ENCODE data around the gene FUS.
"Not testable (repeated sequence)": the region's sequence is repeated elsewhere in the genome, so short reads cannot be mapped to it uniquely, and the experiment has no call there.

Gene FUS

GRCh38 chr16:31187808-31188189 is 7.9 kb downstream of the FUS start:
- no peak for DNase-seq

DNA sequence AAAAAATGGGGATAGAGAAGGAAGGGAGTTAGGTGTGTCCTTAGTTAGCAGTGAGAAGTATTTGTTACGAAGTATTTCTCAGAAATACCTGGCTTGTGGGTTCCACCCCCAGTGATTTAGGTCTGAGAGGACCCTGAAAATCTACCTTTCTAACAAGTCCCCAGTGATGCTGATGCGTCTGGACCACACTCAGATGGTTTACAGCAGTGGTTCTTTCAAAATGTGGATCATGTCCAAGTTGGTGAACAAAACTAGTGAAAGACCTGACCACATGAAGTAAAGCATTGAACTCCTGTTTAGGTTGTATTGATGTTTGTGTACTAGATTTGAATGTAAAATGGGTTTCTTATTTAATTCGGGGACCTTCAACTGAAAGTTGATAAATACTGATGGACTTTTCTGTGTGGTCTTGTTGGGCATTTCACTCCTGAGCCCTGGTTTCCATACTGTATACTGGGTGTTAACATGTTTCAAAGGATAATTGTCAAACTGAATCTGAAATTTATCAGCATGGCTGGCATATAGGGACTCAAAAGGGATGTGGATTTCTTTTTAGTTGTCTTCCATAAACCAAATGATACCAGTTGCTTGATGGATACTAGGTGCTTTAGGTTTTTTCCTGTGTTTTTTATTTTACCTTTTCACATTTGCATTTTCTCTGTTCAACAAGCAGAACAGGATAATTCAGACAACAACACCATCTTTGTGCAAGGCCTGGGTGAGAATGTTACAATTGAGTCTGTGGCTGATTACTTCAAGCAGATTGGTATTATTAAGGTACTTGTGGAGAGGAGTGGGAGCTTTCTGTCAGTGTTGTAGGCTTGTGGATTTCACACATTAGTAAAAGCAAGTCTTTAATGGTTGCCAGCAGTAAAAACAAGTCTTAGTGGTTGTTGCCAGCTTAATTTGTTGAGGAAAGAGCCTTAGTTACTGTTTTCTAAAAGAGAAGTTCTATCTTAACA is 8.8 kb downstream of the FUS start:
- no peak for DNase-seq

- no peak for DNase-seq
Measured at GRCh38 chr16:31189412-31189778, 9.5 kb downstream of the FUS start.

DNA sequence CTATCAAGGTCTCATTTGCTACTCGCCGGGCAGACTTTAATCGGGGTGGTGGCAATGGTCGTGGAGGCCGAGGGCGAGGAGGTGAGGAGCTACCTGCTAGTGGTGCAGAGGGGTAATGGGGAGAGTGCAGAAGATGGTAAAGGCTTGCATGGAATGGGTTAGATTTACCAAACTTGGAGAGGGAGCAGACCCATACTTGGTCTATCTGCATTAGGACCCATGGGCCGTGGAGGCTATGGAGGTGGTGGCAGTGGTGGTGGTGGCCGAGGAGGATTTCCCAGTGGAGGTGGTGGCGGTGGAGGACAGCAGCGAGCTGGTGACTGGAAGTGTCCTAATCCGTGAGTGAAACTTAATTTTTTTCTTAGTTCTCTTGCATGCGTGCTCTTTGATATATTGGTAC is 10.1 kb downstream of the FUS start:
- DNase-seq: no peak

- no peak for DNase-seq
Measured at GRCh38 chr16:31190818-31191444, 11.0 kb downstream of the FUS start.

- no peak for DNase-seq
Measured at GRCh38 chr16:31191697-31192428, 11.9 kb downstream of the FUS start.

- DNase-seq: no peak
Measured at GRCh38 chr16:31192856-31193642, 13.1 kb downstream of the FUS start.

GRCh38 chr16:31193874-31194273 is 13.9 kb downstream of the FUS start:
- no peak for DNase-seq

GRCh38 chr16:31194898-31195297 is 15.0 kb downstream of the FUS start:
- no peak for DNase-seq

- DNase-seq: not testable (repeated sequence)
Measured at GRCh38 chr16:31195861-31196260, 15.9 kb downstream of the FUS start.

GRCh38 chr16:31196324-31197088 is 16.6 kb downstream of the FUS start:
- no peak for DNase-seq

- no peak for DNase-seq
Measured at GRCh38 chr16:31198207-31198882, 18.4 kb downstream of the FUS start.

- DNase-seq: no peak
Measured at GRCh38 chr16:31199430-31200041, 19.6 kb downstream of the FUS start.

DNA sequence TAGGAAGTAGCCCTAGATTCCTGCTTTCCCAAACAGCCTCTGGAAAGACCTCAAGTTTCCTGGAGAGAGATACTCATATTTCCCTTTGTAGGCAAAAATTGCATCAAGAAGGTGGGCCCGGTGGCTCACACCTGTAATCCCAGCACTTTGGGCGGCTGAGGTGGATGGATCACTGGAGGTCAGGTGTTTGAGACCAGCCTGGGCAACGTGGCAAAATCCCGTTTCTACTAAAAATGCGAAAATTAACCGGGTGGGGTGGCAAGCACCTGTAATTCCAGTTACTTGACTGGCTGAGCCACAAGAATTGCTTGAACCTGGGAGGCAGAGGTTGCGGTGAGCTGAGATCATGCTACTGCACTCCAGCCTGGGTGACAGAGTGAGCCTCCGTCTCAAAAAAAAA is 20.2 kb downstream of the FUS start:
- not testable (repeated sequence) for DNase-seq

- DNase-seq: peak; percentile 66
Measured at GRCh38 chr16:31200821-31201568, 21.1 kb downstream of the FUS start.

- no peak for DNase-seq
Measured at GRCh38 chr16:31201582-31202413, 21.9 kb downstream of the FUS start.

DNA sequence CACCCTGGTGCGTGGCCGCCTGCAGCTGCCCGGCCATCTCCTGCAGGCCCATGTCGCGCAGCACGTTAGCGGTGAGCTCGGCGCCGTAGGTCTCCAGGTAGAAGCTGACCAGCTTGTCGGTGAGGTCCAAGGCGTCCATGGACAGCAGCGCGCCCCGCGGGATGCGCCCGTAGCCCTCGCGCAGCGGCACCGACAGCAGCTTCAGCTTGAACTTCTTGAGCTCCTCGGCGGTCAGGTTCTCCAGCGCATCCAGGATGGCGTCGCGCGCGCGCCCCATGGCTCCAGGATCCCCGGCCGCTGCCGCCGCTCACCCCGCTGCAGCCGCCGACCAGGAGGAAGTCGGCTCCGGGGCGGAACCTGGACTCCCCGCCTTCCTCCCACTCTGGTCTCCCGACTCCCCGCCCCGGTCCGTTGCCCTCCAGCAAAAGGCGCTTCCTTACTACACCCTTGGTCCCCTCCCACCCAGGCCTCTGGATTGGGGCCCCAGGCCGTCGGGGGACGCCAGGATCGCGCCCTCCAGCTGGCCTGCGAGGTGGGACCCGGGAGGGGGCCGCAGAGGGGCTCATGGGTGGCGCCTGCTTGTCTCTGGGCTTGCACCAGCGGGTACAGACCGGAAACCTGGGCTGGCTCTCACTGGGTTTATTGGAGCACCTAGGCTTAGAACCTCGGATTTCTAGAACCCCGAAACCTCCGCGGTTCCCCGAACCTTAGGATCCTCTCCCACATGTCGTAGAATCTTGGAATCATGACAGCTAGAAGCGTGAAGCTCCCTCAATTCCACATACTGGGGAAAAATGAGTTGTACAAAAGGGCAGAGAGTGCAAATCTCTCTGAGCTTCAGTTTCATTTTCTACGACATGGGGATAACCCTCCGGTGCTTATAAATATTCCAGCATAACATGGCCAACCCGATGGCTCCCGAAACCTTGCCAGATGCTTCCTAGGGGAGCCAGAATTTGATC is 22.8 kb downstream of the FUS start, which contains the start of gene PYCARD:
Gene PYCARD, minus strand, starts transcription at position 347 of the 962 bp plus-strand sequence. Its CDS starts 70 bp downstream, at position 277.
- peak; percentile 49 for DNase-seq

Measured in hematopoietic multipotent progenitor cell treated with erythropoietin and hydrocortisone succinate and interleukin-3 and kit ligand, for 8 days (in vitro differentiated cells).